Measurements from ENCODE around the gene FLNC. TPM values are rescaled to one million over a fixed set of nuclear protein-coding genes. Genes with fewer than 3 reads are reported as not detected.

Gene FLNC
- total and polyA plus RNA-seq, 9 of the 15 experiments (the other 6 are each of a cell fraction or from before 2014, with no cell fraction given), result 0.90 to 155 (median 28.8) TPM

- Histone ChIP-seq H3K27ac (ENCODE audit: extremely low read depth, low read depth, low read length) (no peak overlapping the region), H3K79me2 (ENCODE audit: control insufficient read depth, insufficient read depth, low read length) (no peaks in the 10 kb centered on the region), H3K27me3 (ENCODE audit: control insufficient read depth in 2 of 2, insufficient read depth in 2 of 2, low read length in 2 of 2) (no peaks in the 10 kb centered on the region; a peak in 1 of 5 replicates), H3K4me2 (ENCODE audit: insufficient read depth, low read length) (peak overlapping the region; percentile 15; the same call in 1 of the 2 replicates), H2AFZ (ENCODE audit: low read depth, low read length) (peak overlapping the region; percentile 56), H3K9me3 (replicated peaks; ENCODE audit: control insufficient read depth, insufficient read depth, low read depth, low read length) (no peaks in the 10 kb centered on the region), H4K20me1 (replicated peaks; ENCODE audit: control insufficient read depth, insufficient read depth, low read length) (no peaks in the 10 kb centered on the region), H3K9ac (ENCODE audit: insufficient read depth in 1 of 2, low read depth in 2 of 2, low read length in 2 of 2) (no peak overlapping the region), H3K4me3 (no peak overlapping the region), H3K4me1 (replicated peaks in 1 of 2; ENCODE audit: control insufficient read depth in 2 of 2, insufficient read depth in 2 of 2, low read length in 2 of 2) (peaks cover 16 to 18% of the 10 kb centered on the region in 2 experiments; a peak in 4 of 5 replicates), H3K9me1 (ENCODE audit: control insufficient read depth, insufficient read depth, low read length) (no peaks in the 10 kb centered on the region), H3K36me3 (ENCODE audit: control insufficient read depth, insufficient read depth, low read length) (no peaks in the 10 kb centered on the region)
- CTCF ChIA-PET (ENCODE audit: low intra/inter-chr PET ratio), result no interaction called here
- intact Hi-C loops (cut with micrococcal nuclease) (no loop called here), in situ Hi-C loops (cut with MboI) (no loop called here)
- DNase-seq (ENCODE audit: extremely low read depth in 1 of 4, low spot score in 3 of 4), result no peak
- ATAC-seq, result no peak
- 58% methylated on average over 3 of the region's 3 CpGs for WGBS (ENCODE audit: insufficient coverage, low coverage, missing lambda C conversion rate)
- POLR2A ChIA-PET, result interaction anchor here (0.6 to 2.4 kb wide), 11 partner anchors 7 to 456 kb away, joined by 3 to 7 read pairs (median 3); partner anchors contain the start of gene OPN1SW
- FAIRE-seq, result no peak
- TF ChIP-seq NUFIP1 (IDR thresholded peaks at IDR 0.05; ENCODE audit: partially characterized antibody) (no peak), GTF2B (IDR thresholded peaks at IDR 0.05; ENCODE audit: extremely low read depth, insufficient read length) (no peak), ZNF644 (tag; IDR thresholded peaks at IDR 0.05; ENCODE audit: low read depth) (no peak), ZNF778 (CRISPR knock-in tag; IDR thresholded peaks at IDR 0.05) (no peak), SPI1 (IDR thresholded peaks at IDR 0.05; ENCODE audit: borderline replicate concordance, low read depth, low read length) (peak; percentile 41; the same call in 1 of the 2 replicates), MEIS2 (IDR thresholded peaks at IDR 0.05; ENCODE audit: partially characterized antibody) (peak; percentile 24), GABPA (tag; conservative IDR thresholded peaks at IDR 0.05; ENCODE audit: low read depth) (no peak), MITF (IDR thresholded peaks at IDR 0.05) (no peak)
- BruUV-seq (replicated peaks), result no TSS peak
Measured at GRCh38 chr7:128785738-128786137, 44.5 kb upstream of the FLNC start.
